HG02840 (cell line): ENCODE results near the gene FGGY.

Source experiments
- ATAC-seq: cut with Tn5 transposase; IDR thresholded peaks from one replicate; pipeline ENCODE4 v1.9.1; 2021; ENCODE audit warnings: mild to moderate bottlenecking, moderate library complexity, moderate number of reproducible peaks; ENCODE audit not compliant: unreplicated experiment, low FRiP score

The FGGY gene

DNA sequence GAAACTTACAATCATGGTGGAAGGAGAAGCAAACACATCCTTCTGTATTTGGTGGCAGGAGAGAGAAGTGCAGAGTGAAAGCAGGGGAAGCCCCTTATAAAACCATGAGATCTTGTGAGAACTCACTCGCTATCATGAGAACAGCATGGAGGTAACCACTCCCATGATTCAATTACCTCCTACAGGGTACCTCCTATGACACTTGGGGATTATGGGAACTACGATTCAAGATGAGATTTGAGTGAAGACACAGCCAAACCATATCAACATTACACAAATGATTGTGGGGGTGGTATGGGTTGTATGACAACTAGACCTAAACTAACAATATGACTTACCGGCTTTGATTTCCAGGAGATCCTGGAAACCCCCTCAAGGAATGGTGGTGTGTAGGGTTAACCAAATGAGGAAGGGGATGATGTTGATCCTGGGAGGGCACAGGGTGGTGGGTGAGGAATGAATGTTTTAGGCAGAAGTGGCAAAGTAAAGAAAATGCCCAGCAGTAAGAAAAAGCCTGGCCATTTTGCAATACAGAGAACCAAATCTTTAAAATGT lies 80.5 kb downstream of the FGGY start:
- no peak for ATAC-seq

DNA sequence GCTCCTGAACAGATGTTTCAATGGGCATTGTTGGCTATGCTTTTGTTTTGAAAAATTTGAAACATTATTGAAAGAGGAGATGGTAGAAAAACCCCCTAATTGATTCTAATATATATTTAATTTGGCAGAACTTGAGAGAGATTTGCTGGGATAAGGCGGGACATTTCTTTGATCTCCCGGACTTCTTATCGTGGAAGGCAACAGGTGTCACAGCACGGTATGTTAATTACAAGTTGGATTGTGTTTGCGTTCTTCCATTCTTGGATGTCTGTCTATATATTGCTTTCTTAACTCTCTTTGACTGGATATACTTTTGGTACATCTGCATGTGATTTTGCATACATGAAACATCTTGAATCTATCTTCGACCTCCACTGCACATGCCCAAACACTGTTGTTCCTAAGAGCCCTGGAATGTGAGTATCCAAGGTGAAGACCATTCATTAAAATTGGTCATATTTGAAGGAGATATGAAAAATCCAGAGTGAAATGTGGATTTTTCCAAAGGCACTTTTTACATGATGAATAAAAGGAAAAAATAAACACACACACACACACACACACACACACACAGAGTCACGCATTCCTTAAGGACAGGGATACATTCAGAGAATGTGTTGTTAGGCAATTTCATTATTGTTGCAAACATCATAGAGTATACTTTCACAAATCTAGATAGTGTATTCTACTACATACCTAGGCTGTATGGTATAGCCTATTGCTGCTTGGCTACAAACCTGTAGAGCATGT lies 81.9 kb downstream of the FGGY start:
- no peak for ATAC-seq

DNA sequence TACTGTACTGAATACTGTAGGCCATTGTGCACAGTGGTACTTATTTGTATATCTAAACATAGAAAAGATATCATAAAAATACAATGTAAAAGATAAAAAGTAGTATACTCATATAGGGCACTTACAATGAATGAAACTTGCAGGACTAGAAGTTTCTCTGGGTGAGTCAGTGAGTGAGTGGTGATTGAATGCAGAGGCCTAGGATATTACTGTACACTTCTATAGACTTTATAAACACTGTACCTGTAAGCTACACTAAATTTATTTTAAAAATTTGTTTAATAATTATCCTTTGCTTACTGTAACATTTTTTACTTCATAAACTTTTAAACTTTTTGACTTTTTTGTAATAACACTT lies 82.5 kb downstream of the FGGY start:
- no peak for ATAC-seq

DNA sequence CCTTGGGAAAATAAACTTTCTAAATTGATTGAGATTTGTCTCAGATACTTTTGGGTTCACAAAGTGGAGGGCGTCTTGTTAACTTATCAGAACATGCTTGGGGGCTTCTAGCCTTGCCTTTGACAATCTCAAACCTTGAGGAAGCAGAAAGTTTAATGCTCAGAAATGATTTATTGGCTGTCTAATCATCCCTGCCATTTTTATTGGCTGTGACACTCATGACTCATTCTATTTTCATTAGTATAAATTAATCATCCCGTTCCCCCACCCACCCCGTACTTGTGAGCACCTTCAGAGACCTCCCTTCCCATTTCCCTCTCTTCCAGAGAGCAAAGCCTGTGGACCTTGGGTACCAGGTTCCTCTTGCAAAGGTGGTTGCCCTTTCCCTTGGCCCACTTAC lies 87.1 kb downstream of the FGGY start:
- ATAC-seq, result no peak

DNA sequence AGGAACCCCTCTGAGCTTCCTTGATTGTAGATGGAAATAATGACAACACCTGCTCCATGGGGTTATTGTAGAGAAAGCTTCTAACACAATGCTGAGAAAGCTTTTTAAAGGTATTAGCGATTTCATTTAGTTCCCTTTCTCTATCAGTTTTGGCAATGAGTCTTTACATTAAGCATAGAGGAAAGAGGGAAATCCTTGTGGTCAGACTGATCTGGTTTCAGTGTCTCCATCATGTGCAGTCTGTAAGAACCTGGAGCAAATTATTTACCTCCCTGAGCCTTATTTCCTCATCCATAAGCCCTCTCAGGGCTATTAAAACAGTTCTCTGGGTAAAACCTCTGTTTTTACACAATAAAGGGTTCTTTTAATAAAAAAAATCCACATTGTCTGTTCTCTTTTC lies 87.5 kb downstream of the FGGY start:
- ATAC-seq, result no peak

DNA sequence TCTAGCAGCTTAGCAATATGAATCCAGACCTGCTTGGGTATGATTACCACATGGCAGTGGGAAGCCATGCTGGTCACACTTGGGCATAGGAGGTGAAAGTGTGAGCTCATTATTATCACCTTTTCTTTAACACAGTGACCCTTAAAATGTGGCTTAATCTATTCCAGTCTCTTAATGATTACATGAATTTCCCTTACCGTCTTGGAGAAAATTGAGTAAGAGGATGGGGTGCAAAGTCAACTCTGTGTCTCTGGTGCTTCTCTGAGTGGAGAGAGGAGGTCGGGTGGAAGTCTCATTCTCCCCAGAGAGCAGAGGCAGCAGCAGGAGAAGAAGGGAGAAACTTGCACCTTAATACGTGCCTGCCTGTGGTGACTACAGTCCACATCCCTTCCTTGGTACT lies 91.3 kb downstream of the FGGY start:
- no peak for ATAC-seq

DNA sequence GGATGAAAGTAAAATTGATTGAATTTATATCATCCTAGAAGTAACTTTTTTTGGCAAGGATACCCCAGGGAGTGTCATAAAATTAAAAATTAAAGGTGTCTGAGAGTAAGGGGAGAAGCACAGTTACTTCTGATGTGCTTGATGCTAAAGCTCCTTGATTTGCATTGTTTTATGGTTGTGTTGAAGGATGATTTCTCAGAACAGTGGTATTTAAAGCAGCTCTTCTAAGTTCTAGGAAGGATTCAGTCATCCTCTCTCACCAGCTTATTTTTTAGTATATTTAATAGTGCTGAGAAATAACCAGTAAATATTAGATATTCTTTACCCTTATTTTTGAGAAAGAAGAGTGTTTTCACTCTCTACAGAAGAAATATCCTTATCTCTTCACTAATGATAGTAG lies 93.0 kb downstream of the FGGY start:
- no peak for ATAC-seq

DNA sequence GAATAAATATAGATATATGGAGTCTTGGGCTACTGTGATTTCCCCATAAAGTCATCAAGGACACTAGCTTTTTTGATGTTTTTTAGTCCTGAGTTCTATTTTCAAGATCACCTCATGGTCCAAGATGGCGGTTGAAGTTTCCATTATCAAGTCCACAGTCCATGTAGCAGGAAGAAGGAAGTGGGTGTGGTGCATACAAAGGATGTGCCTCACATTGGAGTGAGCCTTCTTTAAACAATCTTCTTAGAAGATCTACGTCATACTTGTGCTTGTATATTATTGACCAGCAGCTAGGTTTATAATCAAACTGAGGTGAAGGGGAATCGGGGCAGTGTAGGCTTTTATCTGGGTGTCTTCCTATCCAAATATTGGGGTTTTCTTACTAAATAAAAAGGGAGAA lies 93.4 kb downstream of the FGGY start:
- no peak for ATAC-seq

DNA sequence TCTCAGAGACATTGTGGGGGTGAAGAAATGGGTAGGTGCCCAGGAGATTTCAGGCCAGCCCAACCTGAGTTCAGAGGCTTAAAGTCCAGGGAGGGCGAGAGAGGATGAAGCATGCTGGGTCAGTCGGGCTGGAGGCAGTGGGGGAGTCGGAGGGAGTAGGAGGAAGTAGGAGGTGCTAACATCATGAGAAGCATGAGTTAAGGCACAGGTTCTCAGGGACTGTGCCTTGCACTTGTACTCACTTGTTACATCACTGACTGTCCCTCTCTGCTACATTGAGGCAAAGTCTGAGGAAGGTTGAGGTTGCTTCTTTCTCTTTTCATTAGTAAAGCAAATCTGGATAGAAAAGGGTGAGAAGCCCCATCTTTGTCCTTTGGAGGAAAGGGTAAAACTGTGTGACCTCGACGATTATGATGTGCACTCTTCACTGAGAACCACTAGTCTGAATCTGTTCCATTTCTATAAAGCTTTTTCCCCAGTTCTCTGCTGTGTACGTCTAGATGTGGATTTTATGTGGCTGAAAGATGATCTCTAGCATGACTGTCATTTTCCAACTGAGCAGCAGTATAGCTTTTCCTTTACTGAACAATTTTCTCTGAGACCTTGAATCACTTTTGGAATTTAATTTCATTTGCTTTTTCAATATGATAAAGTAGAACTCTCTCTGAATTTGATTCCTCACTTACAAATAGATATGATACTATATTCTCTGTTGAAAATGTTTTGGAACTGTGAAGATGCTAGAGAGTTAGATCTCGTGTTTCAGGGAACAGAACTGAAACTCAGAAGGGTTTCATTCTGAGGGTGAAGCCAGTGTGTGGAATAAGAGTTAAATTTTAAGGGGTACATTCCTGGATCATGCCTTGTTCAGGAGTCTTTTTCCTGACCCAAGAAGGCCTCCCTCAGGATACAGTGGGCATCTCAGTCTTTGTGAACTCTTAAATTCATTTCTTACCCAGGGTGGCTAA lies 94.6 kb downstream of the FGGY start:
- ATAC-seq, result no peak

DNA sequence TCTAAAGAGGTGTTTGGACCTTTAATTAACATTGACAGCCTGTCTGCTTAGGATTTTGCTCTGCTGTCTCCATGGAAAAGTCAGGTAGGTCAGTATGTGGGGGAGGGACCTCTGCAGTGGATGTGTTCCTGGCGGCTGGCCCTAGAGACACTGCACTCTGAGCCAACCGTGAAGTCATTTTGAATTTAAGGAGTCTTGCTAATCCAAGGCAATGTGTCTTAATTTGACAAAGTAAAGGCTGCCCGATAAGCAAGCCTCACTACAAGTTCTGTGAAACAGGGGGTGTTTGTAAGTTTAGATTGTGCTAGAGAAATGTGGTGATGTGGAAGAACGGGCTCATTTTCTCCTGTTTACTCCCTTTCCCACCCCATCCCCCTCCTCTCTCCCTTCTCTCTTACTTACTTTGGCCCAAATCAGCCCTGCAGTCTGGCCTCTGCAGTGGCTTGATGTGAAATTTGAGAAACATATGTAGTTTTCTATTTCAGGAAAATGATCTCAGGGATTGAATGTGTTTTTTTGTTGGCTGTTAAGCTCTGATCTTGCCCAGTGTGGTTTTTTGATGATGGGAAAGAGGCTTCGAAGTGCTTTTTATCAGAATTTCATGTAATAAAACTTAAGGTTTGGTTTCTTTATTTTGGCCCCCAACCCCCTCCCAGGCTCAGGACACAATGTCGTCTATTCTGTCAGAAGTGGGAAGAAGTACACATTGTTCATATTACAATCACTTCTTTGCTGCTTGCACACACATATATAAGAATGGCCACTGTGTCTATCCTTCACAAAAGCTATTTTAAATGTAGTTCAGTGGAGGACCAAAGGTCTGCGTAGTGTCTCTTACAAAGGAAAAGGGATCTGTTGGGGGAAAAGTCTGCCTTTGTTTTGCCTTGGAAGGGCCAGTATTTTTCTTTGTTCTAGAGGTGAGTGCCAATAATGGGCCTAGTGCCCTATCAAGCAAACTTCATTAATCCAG lies 96.6 kb downstream of the FGGY start:
- ATAC-seq, result no peak

DNA sequence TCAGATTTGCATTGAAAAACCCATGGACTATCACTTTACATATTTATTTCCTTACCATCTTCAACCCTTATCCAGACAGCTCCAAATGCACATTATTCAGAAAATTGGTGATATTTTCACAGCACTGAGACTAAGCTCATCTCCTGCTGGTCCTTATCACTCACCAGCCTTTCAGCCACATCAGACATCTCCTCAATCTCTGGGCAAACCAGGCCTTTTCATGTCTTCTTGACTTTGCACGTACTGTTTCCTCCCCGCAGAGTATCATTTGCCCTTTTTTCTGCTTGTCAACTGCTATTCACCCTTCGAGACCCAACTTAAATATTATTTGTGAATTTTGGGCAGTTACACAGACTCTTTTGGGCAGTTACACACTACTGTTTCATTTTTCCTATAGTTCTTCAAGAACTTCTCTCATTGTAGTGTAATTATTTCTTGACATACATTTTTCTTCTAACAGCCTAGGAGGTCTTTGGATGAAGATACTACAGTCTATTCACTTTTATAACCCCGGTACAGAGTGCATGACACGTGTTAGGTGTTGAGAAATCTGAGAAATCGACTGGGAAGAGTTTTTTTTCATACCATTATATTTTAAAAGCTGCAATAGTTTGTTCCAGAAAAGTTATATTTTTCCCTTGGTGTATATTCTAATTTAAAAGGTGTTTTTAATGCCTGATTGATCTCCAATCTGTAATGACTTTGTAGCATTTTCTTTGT lies 98.0 kb downstream of the FGGY start:
- ATAC-seq, result no peak

DNA sequence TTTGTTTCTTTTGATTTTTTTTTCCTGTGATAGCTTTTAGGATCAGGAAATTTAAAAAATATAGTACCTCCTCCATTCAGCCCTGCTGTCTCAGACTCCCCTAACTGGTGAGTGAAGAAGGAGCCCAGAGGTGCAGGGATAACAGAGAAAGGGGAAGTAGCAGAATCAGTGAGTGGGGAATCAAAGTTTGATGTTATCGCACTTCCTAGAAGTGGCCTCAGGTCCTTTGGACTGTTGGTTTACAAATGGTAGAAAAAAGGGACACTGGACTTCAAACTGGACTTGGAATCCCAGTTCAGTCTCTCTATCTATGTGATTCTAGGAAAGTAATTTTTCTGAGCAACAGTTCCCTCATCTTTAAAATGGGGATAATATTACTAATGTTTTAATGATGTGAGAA lies 99.5 kb downstream of the FGGY start:
- ATAC-seq, result no peak

DNA sequence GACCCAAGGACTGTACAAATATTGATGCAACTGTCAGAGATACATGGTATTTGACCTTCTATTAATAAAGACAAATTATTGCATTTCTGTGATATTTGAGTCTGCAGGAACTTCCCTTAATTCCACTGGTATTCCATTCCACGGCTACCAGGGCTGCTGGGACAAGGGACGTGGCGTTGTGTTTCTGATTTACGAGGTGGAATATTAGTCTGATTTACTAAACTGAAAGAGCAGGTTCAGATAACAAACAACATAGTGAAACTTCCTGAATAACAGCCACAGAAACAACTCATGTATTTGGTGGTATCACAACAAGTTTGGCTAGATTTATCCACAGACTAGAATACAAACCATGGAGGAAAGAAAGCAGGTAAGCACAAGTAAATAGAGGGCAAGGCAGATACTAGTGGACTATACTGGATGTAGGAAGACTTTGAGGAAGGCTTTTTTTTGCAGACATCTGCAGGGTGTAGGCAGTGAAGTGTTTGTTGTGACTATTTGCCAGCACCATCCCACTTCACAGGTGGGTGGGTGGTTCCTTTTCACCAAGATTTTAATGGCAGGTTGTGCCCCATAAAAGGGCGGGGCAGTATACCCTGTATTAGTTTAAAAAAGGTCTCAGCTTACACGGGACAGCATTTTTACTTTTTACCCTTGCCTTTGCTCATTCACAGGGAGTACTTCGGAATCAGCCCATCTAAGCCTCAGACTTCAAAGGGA lies 100.4 kb downstream of the FGGY start:
- ATAC-seq, result no peak

DNA sequence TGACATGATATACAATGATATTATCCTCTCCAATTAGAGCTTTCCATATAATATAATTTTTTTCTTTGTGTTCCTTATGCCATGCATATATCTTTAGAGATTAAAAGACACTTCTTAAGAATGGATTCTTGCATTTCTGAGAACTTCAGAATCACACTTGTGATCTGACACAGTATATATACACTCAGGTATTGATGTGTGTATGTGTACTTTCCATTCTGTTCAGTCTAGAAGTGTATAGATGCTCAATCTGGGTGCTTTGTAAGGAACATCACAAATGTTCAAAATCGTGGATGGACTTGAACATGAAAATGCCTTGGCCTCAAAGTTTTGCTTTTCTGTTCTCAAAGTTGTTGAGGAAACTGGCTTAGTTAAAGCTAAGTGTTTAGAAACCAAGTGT lies 102.7 kb downstream of the FGGY start:
- ATAC-seq, result no peak

DNA sequence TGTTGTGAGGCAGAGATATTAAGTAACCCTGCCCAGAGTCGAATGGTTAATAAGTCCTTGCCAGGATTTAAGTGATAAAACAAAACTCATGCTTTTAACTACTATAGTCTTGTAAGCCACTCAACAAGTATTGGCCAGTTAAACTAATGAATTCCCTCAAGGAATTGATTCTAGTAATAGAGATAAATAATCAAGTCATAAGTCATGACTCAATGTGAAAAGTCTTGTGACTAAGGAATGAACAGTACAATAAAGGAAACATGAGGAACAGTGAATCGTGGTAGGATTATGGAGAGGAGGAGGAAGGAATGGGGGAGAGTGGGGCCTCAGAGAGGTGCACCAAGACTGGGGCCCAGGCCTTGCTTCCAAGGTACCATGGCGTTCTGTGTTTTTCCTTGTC lies 104.7 kb downstream of the FGGY start:
- no peak for ATAC-seq

DNA sequence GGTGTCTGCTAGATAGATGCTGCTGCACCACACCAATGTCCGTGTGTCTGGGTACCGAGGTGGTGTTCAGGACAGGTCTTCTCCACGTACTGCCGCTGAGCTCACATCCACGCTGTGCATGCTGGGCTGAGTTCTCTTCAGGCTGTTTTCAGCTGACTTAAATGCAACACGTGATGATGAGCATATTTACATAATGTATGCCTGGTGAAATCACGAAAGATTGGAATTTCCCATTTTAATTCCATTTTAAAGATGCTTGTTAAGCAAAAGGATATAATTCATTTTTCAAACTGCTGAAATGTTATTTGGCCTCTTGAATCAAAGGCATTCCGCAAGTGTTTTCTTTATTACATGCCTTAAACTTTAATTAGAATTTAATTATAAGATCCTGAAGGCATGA lies 107.9 kb downstream of the FGGY start:
- ATAC-seq, result no peak

DNA sequence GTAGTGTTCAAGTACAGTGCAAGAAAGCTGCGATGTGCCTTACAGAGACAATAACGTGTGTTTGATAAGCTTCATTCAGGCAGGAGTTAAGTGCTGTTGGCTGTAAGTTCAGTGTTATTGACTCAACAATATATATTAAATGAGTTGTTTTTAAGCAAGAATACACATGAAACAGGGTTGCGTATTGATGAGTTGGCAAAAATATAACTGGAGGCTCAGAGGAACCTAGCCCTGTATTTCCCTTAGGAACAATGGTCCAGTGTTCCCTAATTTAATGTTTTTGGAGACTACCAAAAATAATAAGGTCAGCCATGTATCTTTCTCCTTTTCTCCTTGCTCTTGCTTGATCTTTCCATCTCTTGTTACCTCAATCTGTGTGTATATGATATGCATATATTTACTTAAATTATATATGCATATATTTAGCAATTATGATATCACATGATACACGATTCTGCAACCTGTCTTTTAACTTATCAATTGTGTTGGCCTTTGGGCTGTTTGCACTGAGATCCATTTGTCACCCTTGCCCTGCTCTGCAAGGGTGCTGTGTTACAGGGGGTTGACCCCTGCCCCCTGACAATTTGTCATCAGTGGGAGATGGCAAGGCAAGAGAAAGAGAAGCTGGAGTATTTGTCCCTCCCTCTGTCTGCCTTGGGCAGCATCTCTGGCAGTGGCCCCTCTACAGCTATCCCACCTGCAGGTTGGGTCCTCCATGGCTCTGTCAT lies 109.7 kb downstream of the FGGY start:
- no peak for ATAC-seq

DNA sequence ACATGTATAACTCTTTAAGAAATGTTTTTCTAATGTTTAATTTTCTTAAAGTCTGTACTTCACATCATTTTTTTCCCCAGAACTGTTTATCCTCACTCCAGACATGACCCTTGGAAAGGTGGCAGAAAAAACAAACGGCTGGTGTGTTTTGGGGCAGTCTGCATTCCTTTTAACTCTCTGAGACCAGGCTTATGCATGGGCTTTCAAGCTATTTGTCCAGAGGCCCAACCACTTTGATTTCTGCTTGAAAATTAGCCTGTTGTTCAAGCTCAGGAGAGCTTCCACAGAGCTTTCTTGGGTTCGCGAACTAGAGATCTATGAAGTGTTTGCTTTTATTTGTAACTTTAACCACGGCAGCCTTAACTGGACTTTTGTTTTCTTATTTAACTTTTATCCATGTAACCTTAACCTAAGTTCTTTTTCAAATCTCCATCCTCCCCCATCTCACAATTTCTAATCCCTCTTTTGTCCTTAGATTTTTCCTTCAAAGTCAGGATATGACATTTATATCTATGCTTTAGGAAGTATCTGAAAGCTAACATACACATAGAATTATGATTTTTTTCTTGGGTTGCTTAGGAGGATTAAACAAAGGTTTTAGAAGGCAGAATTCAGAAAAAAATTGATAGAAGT lies 111.8 kb downstream of the FGGY start:
- ATAC-seq, result no peak
